Neural cell (in vitro differentiated cells): ENCODE measurements around the gene PRR12. TPM values are rescaled to one million over a fixed set of nuclear protein-coding genes. Genes with fewer than 3 reads are reported as not detected.
A peak's percentile ranks its signal among the peaks of the same experiment; 100 is the strongest.

Experiments used
- H2AFZ ChIP-seq: fragments of 200-600, 300-800 bp; sonication (generic), shearing (Covaris generic); 2 replicates; pipeline ENCODE4 v1.6.0; 2014; ENCODE audit warnings: low read depth, mild to moderate bottlenecking, antibody characterized with exemption, low read length, moderate library complexity
- H3F3A ChIP-seq: fragments of 200-600 bp; shearing (Covaris generic); 2 replicates; pipeline ENCODE4 v1.6.1; 2016; ENCODE audit warnings: mild to moderate bottlenecking, moderate library complexity, mixed read lengths, antibody characterized with exemption, low read length; ENCODE audit not compliant: insufficient read depth, poor library complexity, severe bottlenecking
- H3K27ac ChIP-seq: fragments of 200-600, 300-800 bp; sonication (generic), shearing (Covaris generic); 2 replicates; pipeline ENCODE4 v1.5.1; 2014; ENCODE audit warnings: mild to moderate bottlenecking, low read length, moderate library complexity
- H3K27me3 ChIP-seq: fragments of 300-800, 200-600 bp; sonication (generic), shearing (Covaris generic); 2 replicates; pipeline ENCODE4 v1.6.0; 2014; ENCODE audit warnings: mild to moderate bottlenecking, low read depth, low read length, moderate library complexity; ENCODE audit not compliant: insufficient read depth
- H3K36me3 ChIP-seq: fragments of 300-800, 200-600 bp; sonication (generic), shearing (Covaris generic); 2 replicates; pipeline ENCODE4 v1.5.1; 2014; ENCODE audit warnings: mild to moderate bottlenecking, antibody characterized with exemption, low read length, moderate library complexity; ENCODE audit not compliant: insufficient read depth
- H3K4me2 ChIP-seq: fragments of 300-800, 200-600 bp; sonication (generic), shearing (Covaris generic); 2 replicates; pipeline ENCODE4 v1.6.0; 2014; ENCODE audit warnings: mild to moderate bottlenecking, low read length
- H3K4me3 ChIP-seq: fragments of 300-800, 200-600 bp; sonication (generic), shearing (Covaris generic); 2 replicates; pipeline ENCODE4 v1.5.1; 2014; ENCODE audit warnings: mild to moderate bottlenecking, low read length, moderate library complexity
- H3K79me2 ChIP-seq: fragments of 200-600 bp; shearing (Covaris generic); replicated peaks from 2 replicates; pipeline ENCODE4 v1.6.0; 2014; ENCODE audit warnings: mild to moderate bottlenecking, low read length, moderate library complexity; ENCODE audit not compliant: insufficient read depth
- H3K9ac ChIP-seq: fragments of 300-800, 200-600 bp; sonication (generic), shearing (Covaris generic); 2 replicates; pipeline ENCODE4 v1.6.1; 2016; ENCODE audit warnings: mild to moderate bottlenecking, low read length, mixed read lengths
- H3K9me2 ChIP-seq: fragments of 200-600 bp; shearing (Covaris generic); 2 replicates; pipeline ENCODE4 v1.6.1; 2016; ENCODE audit warnings: mild to moderate bottlenecking, low read length, mixed read lengths; ENCODE audit not compliant: insufficient read depth
- H3K9me3 ChIP-seq: fragments of 200-600, 300-800 bp; sonication (generic), shearing (Covaris generic); 2 replicates; pipeline ENCODE4 v1.6.1; 2016; ENCODE audit warnings: mild to moderate bottlenecking, mixed run types, low read length, moderate library complexity, mixed read lengths
- H4K20me1 ChIP-seq: fragments of 200-600 bp; shearing (Covaris generic); 2 replicates; pipeline ENCODE4 v1.6.1; 2016; ENCODE audit warnings: mild to moderate bottlenecking, mixed run types; ENCODE audit not compliant: insufficient read depth
- EP300 ChIP-seq: fragments of 450-650 bp; conservative IDR thresholded peaks from 2 replicates; pipeline ENCODE4 v1.6.1; 2014; ENCODE audit warnings: antibody characterized with exemption, mild to moderate bottlenecking, moderate library complexity; ENCODE audit not compliant: poor library complexity, severe bottlenecking
- EZH2 ChIP-seq: fragments of 200-600, 300-800 bp; shearing (Covaris generic), sonication (generic); IDR thresholded peaks from 2 replicates; pipeline ENCODE4 v1.6.1; 2014; ENCODE audit warnings: antibody characterized with exemption, low read length, borderline replicate concordance, mild to moderate bottlenecking; ENCODE audit not compliant: insufficient read depth, poor library complexity, severe bottlenecking
- MXI1 ChIP-seq: fragments of 450-650 bp; conservative IDR thresholded peaks from 2 replicates; pipeline ENCODE4 v1.6.1; 2014; ENCODE audit warnings: antibody characterized with exemption, mild to moderate bottlenecking; ENCODE audit not compliant: poor library complexity, severe bottlenecking
- POLR2AphosphoS5 ChIP-seq: IDR thresholded peaks from 2 replicates; pipeline ENCODE4 v1.6.1; 2012
- RAD21 ChIP-seq: fragments of 450-650 bp; conservative IDR thresholded peaks from 2 replicates; pipeline ENCODE4 v1.6.1; 2014; ENCODE audit warnings: antibody characterized with exemption, mild to moderate bottlenecking, moderate library complexity
- REST ChIP-seq: IDR thresholded peaks from 2 replicates; pipeline ENCODE4 v1.6.1; 2012; ENCODE audit warnings: borderline replicate concordance
- SMC3 ChIP-seq: fragments of 450-650 bp; conservative IDR thresholded peaks from 2 replicates; pipeline ENCODE4 v1.6.1; 2014; ENCODE audit warnings: antibody characterized with exemption, mild to moderate bottlenecking, moderate library complexity; ENCODE audit not compliant: poor library complexity
- TAF1 ChIP-seq: IDR thresholded peaks from 2 replicates; pipeline ENCODE4 v1.6.1; 2012; ENCODE audit warnings: low read depth
- polyA plus RNA-seq: library from polyadenylated mRNA; depleted of rRNA; stranded (reverse); fragments of >200 nt; gene quantifications from 2 replicates; pipeline ENCODE4 v1.2.3, GENCODE V29; 2014
- TF ChIP-seq, protein P1 (sequence below): fragments of 450-650 bp; IDR thresholded peaks from 2 replicates; pipeline ENCODE4 v1.5.1; 2014; ENCODE audit warnings: antibody characterized with exemption, mild to moderate bottlenecking, moderate library complexity; ENCODE audit not compliant: poor library complexity, severe bottlenecking

Gene PRR12
- polyA plus RNA-seq, 1 donor from 2014 or later = 1.2 TPM

GRCh38 chr19:49579193-49579592 lies 11.8 kb upstream of the PRR12 start:
- Histone ChIP-seq H3K27ac (no peak overlapping the region), H3K4me2 (peak overlapping the region; percentile 64), H3K9me3 (no peaks in the 10 kb centered on the region), H4K20me1 (no peaks in the 10 kb centered on the region), H3K36me3 (no peaks in the 10 kb centered on the region), H3K9me2 (no peaks in the 10 kb centered on the region), H3K27me3 (no peaks in the 10 kb centered on the region), H3K4me3 (peak overlapping the region; percentile 77), H3F3A (no peaks in the 10 kb centered on the region), H2AFZ (no peak overlapping the region), H3K9ac (peak overlapping the region; percentile 71), H3K79me2 (peaks cover 30% of the 10 kb centered on the region)
- TF ChIP-seq SMC3 = no peak
- no peak for TF ChIP-seq EP300
- no peak for TF ChIP-seq EZH2
- no peak for TF ChIP-seq RAD21
- TF ChIP-seq REST = no peak
- no peak for TF ChIP-seq MXI1
- TF ChIP-seq POLR2AphosphoS5 = no peak

DNA sequence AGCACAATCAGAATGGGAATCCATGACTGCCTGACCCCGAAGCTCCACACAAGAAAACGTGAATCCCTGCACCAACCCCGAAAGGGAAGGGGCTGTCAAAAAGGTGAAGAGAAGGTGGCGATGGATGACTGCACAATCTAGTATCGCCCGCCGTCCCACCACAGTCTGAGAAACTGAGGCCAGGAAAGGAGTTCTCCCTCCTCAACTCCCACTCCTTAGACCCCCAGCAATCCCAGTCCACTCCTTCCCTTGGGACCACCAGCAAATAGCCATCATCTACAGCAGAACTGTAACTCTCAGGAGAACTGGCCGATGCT lies 11.1 kb upstream of the PRR12 start:
- Histone ChIP-seq H3K79me2 (peaks cover 30% of the 10 kb centered on the region), H2AFZ (no peak overlapping the region), H3K9me3 (no peaks in the 10 kb centered on the region), H3K27ac (peak overlapping the region; percentile 57), H4K20me1 (no peaks in the 10 kb centered on the region), H3K36me3 (no peaks in the 10 kb centered on the region), H3K9me2 (no peaks in the 10 kb centered on the region), H3F3A (no peaks in the 10 kb centered on the region), H3K9ac (peak overlapping the region; percentile 71), H3K27me3 (no peaks in the 10 kb centered on the region), H3K4me3 (peak overlapping the region; percentile 77), H3K4me2 (peak overlapping the region; percentile 64)
- TF ChIP-seq REST = no peak
- TF ChIP-seq RAD21 = no peak
- TF ChIP-seq, protein P1, sequence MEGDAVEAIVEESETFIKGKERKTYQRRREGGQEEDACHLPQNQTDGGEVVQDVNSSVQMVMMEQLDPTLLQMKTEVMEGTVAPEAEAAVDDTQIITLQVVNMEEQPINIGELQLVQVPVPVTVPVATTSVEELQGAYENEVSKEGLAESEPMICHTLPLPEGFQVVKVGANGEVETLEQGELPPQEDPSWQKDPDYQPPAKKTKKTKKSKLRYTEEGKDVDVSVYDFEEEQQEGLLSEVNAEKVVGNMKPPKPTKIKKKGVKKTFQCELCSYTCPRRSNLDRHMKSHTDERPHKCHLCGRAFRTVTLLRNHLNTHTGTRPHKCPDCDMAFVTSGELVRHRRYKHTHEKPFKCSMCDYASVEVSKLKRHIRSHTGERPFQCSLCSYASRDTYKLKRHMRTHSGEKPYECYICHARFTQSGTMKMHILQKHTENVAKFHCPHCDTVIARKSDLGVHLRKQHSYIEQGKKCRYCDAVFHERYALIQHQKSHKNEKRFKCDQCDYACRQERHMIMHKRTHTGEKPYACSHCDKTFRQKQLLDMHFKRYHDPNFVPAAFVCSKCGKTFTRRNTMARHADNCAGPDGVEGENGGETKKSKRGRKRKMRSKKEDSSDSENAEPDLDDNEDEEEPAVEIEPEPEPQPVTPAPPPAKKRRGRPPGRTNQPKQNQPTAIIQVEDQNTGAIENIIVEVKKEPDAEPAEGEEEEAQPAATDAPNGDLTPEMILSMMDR = no peak
- TF ChIP-seq MXI1 = no peak
- TF ChIP-seq TAF1 = no peak
- no peak for TF ChIP-seq POLR2AphosphoS5
- no peak for TF ChIP-seq EP300
- TF ChIP-seq SMC3 = no peak
- TF ChIP-seq EZH2 = no peak
